ENCODE results near the gene PVALB.

DNA sequence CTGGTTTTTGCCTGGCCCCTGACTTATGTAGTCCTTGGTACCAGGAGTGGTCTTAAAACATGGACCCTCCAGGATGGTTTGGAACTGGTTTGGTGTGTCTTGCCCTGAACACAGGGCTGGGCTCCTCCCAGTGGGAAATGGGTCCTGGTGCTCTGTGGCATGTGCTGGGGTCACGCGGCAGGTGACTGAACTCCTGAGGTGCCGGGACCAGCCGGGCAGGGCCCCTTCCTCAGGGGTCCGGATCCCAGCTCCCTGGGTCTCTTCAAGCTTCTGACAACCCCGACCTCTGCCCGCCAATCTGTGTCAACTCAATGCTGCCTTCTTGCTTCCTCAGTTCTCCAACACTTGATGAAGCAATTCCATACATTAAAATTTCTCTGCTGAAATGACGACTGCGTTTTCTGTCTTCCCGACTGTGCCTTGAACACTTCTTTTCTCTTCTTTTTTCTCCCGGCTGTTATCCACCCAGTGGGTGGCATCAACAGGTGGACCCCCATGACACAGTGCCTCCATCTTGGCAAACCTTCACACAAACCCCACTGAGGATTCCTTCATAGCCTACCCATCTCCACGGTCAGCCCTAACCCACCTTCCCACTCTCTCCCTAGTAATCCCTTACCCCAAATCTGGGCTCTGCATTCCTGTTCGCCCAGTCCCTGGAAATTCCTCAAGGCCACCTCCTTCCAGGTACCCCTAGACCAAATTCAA, 45.3 kb downstream of the PVALB start:
- TF ChIP-seq FOXM1 (IDR thresholded peaks at IDR 0.05; ENCODE audit: borderline replicate concordance, low read depth) = no peak
- TF ChIP-seq, protein P1, sequence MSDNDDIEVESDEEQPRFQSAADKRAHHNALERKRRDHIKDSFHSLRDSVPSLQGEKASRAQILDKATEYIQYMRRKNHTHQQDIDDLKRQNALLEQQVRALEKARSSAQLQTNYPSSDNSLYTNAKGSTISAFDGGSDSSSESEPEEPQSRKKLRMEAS (IDR thresholded peaks at IDR 0.05) = no peak
- no peak for TF ChIP-seq TCF12 (IDR thresholded peaks at IDR 0.05; ENCODE audit: low read depth)
- TF ChIP-seq NFIC (IDR thresholded peaks at IDR 0.05) = no peak
- TF ChIP-seq CEBPB (IDR thresholded peaks at IDR 0.05) = no peak
- TF ChIP-seq, protein P2, sequence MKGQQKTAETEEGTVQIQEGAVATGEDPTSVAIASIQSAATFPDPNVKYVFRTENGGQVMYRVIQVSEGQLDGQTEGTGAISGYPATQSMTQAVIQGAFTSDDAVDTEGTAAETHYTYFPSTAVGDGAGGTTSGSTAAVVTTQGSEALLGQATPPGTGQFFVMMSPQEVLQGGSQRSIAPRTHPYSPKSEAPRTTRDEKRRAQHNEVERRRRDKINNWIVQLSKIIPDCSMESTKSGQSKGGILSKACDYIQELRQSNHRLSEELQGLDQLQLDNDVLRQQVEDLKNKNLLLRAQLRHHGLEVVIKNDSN (IDR thresholded peaks at IDR 0.05) = no peak
- TF ChIP-seq, protein P3, sequence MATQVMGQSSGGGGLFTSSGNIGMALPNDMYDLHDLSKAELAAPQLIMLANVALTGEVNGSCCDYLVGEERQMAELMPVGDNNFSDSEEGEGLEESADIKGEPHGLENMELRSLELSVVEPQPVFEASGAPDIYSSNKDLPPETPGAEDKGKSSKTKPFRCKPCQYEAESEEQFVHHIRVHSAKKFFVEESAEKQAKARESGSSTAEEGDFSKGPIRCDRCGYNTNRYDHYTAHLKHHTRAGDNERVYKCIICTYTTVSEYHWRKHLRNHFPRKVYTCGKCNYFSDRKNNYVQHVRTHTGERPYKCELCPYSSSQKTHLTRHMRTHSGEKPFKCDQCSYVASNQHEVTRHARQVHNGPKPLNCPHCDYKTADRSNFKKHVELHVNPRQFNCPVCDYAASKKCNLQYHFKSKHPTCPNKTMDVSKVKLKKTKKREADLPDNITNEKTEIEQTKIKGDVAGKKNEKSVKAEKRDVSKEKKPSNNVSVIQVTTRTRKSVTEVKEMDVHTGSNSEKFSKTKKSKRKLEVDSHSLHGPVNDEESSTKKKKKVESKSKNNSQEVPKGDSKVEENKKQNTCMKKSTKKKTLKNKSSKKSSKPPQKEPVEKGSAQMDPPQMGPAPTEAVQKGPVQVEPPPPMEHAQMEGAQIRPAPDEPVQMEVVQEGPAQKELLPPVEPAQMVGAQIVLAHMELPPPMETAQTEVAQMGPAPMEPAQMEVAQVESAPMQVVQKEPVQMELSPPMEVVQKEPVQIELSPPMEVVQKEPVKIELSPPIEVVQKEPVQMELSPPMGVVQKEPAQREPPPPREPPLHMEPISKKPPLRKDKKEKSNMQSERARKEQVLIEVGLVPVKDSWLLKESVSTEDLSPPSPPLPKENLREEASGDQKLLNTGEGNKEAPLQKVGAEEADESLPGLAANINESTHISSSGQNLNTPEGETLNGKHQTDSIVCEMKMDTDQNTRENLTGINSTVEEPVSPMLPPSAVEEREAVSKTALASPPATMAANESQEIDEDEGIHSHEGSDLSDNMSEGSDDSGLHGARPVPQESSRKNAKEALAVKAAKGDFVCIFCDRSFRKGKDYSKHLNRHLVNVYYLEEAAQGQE (IDR thresholded peaks at IDR 0.05; ENCODE audit: low read depth) = no peak

Data from Ishikawa (cell line).